Posterior cingulate gyrus (tissue), 11 donors: ENCODE data around the gene GAS2L2.

Experiments used
- DNase-seq, 10 donors: peaks; one replicate each; pipeline versions ENCODE4 v3.0.0 to v3.0.0-alpha.2; 2020 to 2021; ENCODE audit warnings: mixed read lengths in 3 of 10
- intact Hi-C: fragments of 100-400 bp; cut with DNase I; formaldehyde crosslinking; loops from one replicate; pipeline ENCODE4 v1.15.1; 2023

The GAS2L2 gene

GRCh38 chr17:35731239-35731916 lies 21.7 kb downstream of the GAS2L2 start, which contains the start of gene RASL10B:
TSS of gene RASL10B (plus strand) at chr17:35731639. CDS start at chr17:35735185, 3,546 bp downstream.
- intact Hi-C loops, result no loop called here
- DNase-seq, result peak; percentile 62 to 97 (median 74)

- DNase-seq, result no peak
Measured at GRCh38 chr17:35730400-35731005, 22.5 kb downstream of the GAS2L2 start.

GRCh38 chr17:35729405-35729833 lies 23.6 kb downstream of the GAS2L2 start:
- DNase-seq, result no peak
- intact Hi-C loops, result no loop called here

More at GRCh38 chr17:35730400-35731005, 22.5 kb downstream of the GAS2L2 start:
- intact Hi-C loops, result no loop called here

- DNase-seq, result no peak
- intact Hi-C loops, result no loop called here
Measured at GRCh38 chr17:35728551-35728950, 24.5 kb downstream of the GAS2L2 start.

- DNase-seq, result no peak
- intact Hi-C loops, result no loop called here
Measured at GRCh38 chr17:35727635-35728034, 25.4 kb downstream of the GAS2L2 start.

- intact Hi-C loops, result no loop called here
- DNase-seq, result no peak
Measured at GRCh38 chr17:35726953-35727460, 26.0 kb downstream of the GAS2L2 start.

- DNase-seq, result peak in 2 of 10 donors; percentile 86 to 87
- intact Hi-C loops, result no loop called here
Measured at GRCh38 chr17:35726127-35726952, 26.7 kb downstream of the GAS2L2 start.

GRCh38 chr17:35725802-35726126 lies 27.3 kb downstream of the GAS2L2 start:
- intact Hi-C loops, result no loop called here
- no peak for DNase-seq

GRCh38 chr17:35725058-35725457 lies 28.0 kb downstream of the GAS2L2 start:
- intact Hi-C loops, result no loop called here

GRCh38 chr17:35723735-35724134 lies 29.3 kb downstream of the GAS2L2 start:
- intact Hi-C loops, result no loop called here
- no peak for DNase-seq

More at GRCh38 chr17:35725058-35725457, 28.0 kb downstream of the GAS2L2 start:
- no peak for DNase-seq

GRCh38 chr17:35717475-35717874 lies 35.6 kb downstream of the GAS2L2 start:
- intact Hi-C loops, result no loop called here
- DNase-seq, result no peak

- no peak for DNase-seq
Measured at GRCh38 chr17:35716897-35717465, 36.1 kb downstream of the GAS2L2 start.

GRCh38 chr17:35716173-35716572 lies 36.9 kb downstream of the GAS2L2 start:
- DNase-seq, result no peak
- intact Hi-C loops, result no loop called here

More at GRCh38 chr17:35716897-35717465, 36.1 kb downstream of the GAS2L2 start:
- intact Hi-C loops, result no loop called here

- DNase-seq, result no peak
- intact Hi-C loops, result no loop called here
Measured at GRCh38 chr17:35715416-35715815, 37.6 kb downstream of the GAS2L2 start.

GRCh38 chr17:35714988-35715387 lies 38.1 kb downstream of the GAS2L2 start:
- intact Hi-C loops, result no loop called here
- DNase-seq, result no peak

- intact Hi-C loops, result no loop called here
Measured at GRCh38 chr17:35713069-35713728, 39.8 kb downstream of the GAS2L2 start.

GRCh38 chr17:35710950-35711349 lies 42.1 kb downstream of the GAS2L2 start:
- no peak for DNase-seq
- intact Hi-C loops, result no loop called here

More at GRCh38 chr17:35713069-35713728, 39.8 kb downstream of the GAS2L2 start:
- DNase-seq, result no peak

- no peak for DNase-seq
Measured at GRCh38 chr17:35709874-35710273, 43.2 kb downstream of the GAS2L2 start.

GRCh38 chr17:35708951-35709350 lies 44.1 kb downstream of the GAS2L2 start:
- intact Hi-C loops, result no loop called here
- DNase-seq, result no peak

More at GRCh38 chr17:35709874-35710273, 43.2 kb downstream of the GAS2L2 start:
- intact Hi-C loops, result no loop called here

GRCh38 chr17:35708149-35708548 lies 44.9 kb downstream of the GAS2L2 start:
- intact Hi-C loops, result no loop called here
- DNase-seq, result no peak
